Upper lobe of right lung (tissue), 1 donor: ENCODE data around the gene OLFM2. TPM values are rescaled to one million over a fixed set of nuclear protein-coding genes. Genes with fewer than 3 reads are reported as not detected.

Experiments used
- ATAC-seq: fragments of 200-7000 bp; cut with Tn5 transposase; one replicate; pipeline ENCODE4 v1.9.1; 2020; ENCODE audit warnings: mild to moderate bottlenecking, moderate library complexity
- DNase-seq: peaks from one replicate; pipeline ENCODE4 v3.0.0-alpha.2; 2020
- H3K27ac ChIP-seq: fragments of 200-600 bp; one replicate; pipeline ENCODE4 v1.8.0; 2022
- H3K27me3 ChIP-seq: fragments of 200-600 bp; one replicate; pipeline ENCODE4 v1.8.0; 2022; ENCODE audit warnings: mild to moderate bottlenecking
- H3K36me3 ChIP-seq: fragments of 200-600 bp; one replicate; pipeline ENCODE4 v1.8.0; 2022
- H3K4me1 ChIP-seq: fragments of 200-600 bp; one replicate; pipeline ENCODE4 v1.8.0; 2022
- H3K4me3 ChIP-seq: fragments of 200-600 bp; one replicate; pipeline ENCODE4 v1.8.0; 2022; ENCODE audit warnings: mild to moderate bottlenecking
- H3K9me3 ChIP-seq: fragments of 200-600 bp; one replicate; pipeline ENCODE4 v1.8.0; 2022
- CTCF ChIP-seq: fragments of 200-600 bp; IDR thresholded peaks from one replicate; pipeline ENCODE4 v1.8.0; 2022; ENCODE audit warnings: antibody characterized with exemption
- intact Hi-C: fragments of 100-400 bp; cut with DNase I; formaldehyde crosslinking; loops from one replicate; pipeline ENCODE4 v1.11.0; 2022
- total RNA-seq: library from RNA; stranded (reverse); fragmentation: NEBNext Ultra II Directional; extraction: Animal tissue kit (Norgen Biotek cat#: 25700); gene quantifications from one replicate; pipeline ENCODE4 v1.2.1, GENCODE V29; 2021
- donor health status: DM: no; HTN: yes; CAD: no; lungs with severe emphysema.

Gene OLFM2
- total RNA-seq, 1 donor from 2014 or later: 14.6 TPM

- ATAC-seq: peak; percentile 95
- peak; percentile 100 for DNase-seq
- Histone ChIP-seq H3K27me3 (no peaks in the 10 kb centered on the region), H3K9me3 (no peaks in the 10 kb centered on the region), H3K4me1 (peaks cover 20% of the 10 kb centered on the region), H3K4me3 (peak within 1 kb of the TSS; percentile 96), H3K36me3 (peaks cover 4% of the 10 kb centered on the region), H3K27ac (peak within 1 kb of the TSS; percentile 95)
- TF ChIP-seq CTCF: no peak
- intact Hi-C loops: no loop called here
Measured at GRCh38 chr19:9818734-9819595, 117.3 kb downstream of the OLFM2 start, which contains the start of gene FBXL12. Gene FBXL12 (minus strand): TSS chr19:9819079. CDS start chr19:9818813, 266 bp downstream.

GRCh38 chr19:9818175-9818733 lies 118.1 kb downstream of the OLFM2 start:
- H3K36me3 ChIP-seq: peaks cover 12% of the 10 kb centered on the region
- TF ChIP-seq CTCF: no peak
- peaks cover 20% of the 10 kb centered on the region for H3K4me1 ChIP-seq
- no peaks in the 10 kb centered on the region for H3K27me3 ChIP-seq
- H3K4me3 ChIP-seq: peak overlapping the region; percentile 96
- intact Hi-C loops: no loop called here
- no peak for ATAC-seq
- no peaks in the 10 kb centered on the region for H3K9me3 ChIP-seq
- H3K27ac ChIP-seq: peak overlapping the region; percentile 95
- no peak for DNase-seq

- Histone ChIP-seq H3K4me1 (no peaks in the 10 kb centered on the region), H3K27me3 (no peaks in the 10 kb centered on the region), H3K36me3 (peaks cover 46% of the 10 kb centered on the region), H3K9me3 (no peaks in the 10 kb centered on the region), H3K27ac (no peak overlapping the region), H3K4me3 (no peak overlapping the region)
- TF ChIP-seq CTCF: no peak
- peak; percentile 32 for ATAC-seq
- intact Hi-C loops: no loop called here
- no peak for DNase-seq
Measured at GRCh38 chr19:9811139-9811538, 125.2 kb downstream of the OLFM2 start.

GRCh38 chr19:9808855-9809824 lies 127.2 kb downstream of the OLFM2 start:
- TF ChIP-seq CTCF: no peak
- DNase-seq (no peak), ATAC-seq (no peak)
- Histone ChIP-seq H3K9me3 (no peaks in the 10 kb centered on the region), H3K4me1 (no peaks in the 10 kb centered on the region), H3K27me3 (no peaks in the 10 kb centered on the region), H3K4me3 (no peak overlapping the region), H3K36me3 (peaks cover 43% of the 10 kb centered on the region), H3K27ac (no peak overlapping the region)
- intact Hi-C loops: loop anchor here (10.0 kb wide), 1 partner anchor 184 kb away; the partner anchor contains the start of gene ZNF561

GRCh38 chr19:9806803-9807202 lies 129.5 kb downstream of the OLFM2 start:
- Histone ChIP-seq H3K9me3 (no peaks in the 10 kb centered on the region), H3K27me3 (no peaks in the 10 kb centered on the region), H3K4me1 (no peaks in the 10 kb centered on the region), H3K27ac (no peak overlapping the region), H3K4me3 (no peak overlapping the region), H3K36me3 (peaks cover 28% of the 10 kb centered on the region)
- DNase-seq (no peak), ATAC-seq (no peak)
- intact Hi-C loops: loop anchor here (10.0 kb wide), 1 partner anchor 182 kb away; the partner anchor contains the start of gene ZNF561
- no peak for TF ChIP-seq CTCF
